Measurements from ENCODE around the gene KRTAP5-4. TPM values are rescaled to one million over a fixed set of nuclear protein-coding genes. Genes with fewer than 3 reads are reported as not detected.
"Not testable (repeated sequence)": the region's sequence is repeated elsewhere in the genome, so short reads cannot be mapped to it uniquely, and the experiment has no call there.

KRTAP5-4 gene
- total RNA-seq, 2 donors from 2014 or later = not detected

DNA sequence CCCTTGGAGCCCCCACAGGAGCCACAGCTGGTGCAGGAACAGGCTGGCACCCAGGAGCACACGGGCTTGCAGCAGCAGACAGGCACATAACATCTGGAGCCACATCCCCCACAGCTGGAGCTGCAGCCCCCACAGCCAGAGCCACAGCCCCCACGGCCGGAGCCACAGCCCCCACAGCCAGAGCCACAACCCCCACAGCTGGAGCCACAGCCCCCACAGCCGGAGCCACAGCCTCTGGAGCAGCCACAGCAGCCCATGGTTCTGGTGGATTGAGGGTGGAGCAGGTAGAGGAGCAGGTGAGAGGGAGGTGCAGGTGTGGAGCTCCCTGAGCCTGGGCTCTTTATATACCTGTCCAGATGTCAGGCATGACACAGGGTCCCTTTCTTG is 24.0 kb downstream of the KRTAP5-4 start, which contains the start of gene KRTAP5-2:
Gene KRTAP5-2, minus strand, starts transcription at position 301 of the 387 bp plus-strand sequence. Its CDS starts 44 bp downstream, at position 257.
- Histone ChIP-seq H3K27me3 (no peaks in the 10 kb centered on the region), H3K4me3 (no peak within 1 kb of the TSS)

DNA sequence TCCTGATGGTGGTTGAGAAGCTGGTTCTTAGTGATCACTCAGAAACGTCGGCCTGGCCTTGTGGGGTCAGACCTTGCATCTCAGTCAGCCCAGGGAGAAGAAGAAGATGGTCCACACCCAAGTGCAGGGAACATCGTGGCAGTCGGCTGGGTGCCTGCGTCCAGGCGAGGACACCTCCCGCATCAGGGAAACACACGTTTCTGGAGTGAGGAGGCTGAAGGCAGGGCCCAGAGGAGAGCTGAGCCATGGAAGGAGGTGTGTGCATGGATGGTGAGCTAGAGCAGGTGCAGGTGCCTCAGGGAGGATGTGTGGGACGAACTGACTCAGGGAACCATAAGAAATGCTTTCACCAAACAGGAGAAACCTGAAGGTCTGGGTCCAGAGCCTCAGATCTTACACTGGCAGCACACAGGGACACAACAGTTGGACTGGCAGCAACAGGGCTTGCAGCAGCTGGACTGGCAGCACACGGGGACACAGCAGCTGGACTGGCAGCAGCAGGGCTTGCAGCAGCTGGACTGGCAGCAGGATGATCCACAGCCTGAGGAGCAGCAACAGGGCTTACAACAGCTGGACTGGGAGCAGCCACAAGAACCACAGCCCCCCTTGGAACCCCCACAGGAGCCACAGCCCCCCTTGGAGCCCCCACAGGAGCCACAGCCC is 24.5 kb downstream of the KRTAP5-4 start:
- Histone ChIP-seq H3K4me1 (no peaks in the 10 kb centered on the region), H3K36me3 (no peaks in the 10 kb centered on the region), H3K9me3 (no peaks in the 10 kb centered on the region), H3K4me3 (no peak overlapping the region), H3K27me3 (no peaks in the 10 kb centered on the region), H3K27ac (no peak overlapping the region)
- TF ChIP-seq, protein P1, sequence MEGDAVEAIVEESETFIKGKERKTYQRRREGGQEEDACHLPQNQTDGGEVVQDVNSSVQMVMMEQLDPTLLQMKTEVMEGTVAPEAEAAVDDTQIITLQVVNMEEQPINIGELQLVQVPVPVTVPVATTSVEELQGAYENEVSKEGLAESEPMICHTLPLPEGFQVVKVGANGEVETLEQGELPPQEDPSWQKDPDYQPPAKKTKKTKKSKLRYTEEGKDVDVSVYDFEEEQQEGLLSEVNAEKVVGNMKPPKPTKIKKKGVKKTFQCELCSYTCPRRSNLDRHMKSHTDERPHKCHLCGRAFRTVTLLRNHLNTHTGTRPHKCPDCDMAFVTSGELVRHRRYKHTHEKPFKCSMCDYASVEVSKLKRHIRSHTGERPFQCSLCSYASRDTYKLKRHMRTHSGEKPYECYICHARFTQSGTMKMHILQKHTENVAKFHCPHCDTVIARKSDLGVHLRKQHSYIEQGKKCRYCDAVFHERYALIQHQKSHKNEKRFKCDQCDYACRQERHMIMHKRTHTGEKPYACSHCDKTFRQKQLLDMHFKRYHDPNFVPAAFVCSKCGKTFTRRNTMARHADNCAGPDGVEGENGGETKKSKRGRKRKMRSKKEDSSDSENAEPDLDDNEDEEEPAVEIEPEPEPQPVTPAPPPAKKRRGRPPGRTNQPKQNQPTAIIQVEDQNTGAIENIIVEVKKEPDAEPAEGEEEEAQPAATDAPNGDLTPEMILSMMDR (IDR thresholded peaks at IDR 0.05) = no peak
- no peak for DNase-seq (ENCODE audit: low spot score)

More for the DNA sequence above, 24.0 kb downstream of the KRTAP5-4 start, which contains the start of gene KRTAP5-2:
- DNase-seq (ENCODE audit: low spot score) = no peak
- TF ChIP-seq, protein P1 (IDR thresholded peaks at IDR 0.05) = no peak
- Histone ChIP-seq H3K4me1 (no peaks in the 10 kb centered on the region), H3K36me3 (no peaks in the 10 kb centered on the region), H3K9me3 (no peaks in the 10 kb centered on the region), H3K27ac (no peak within 1 kb of the TSS)

DNA sequence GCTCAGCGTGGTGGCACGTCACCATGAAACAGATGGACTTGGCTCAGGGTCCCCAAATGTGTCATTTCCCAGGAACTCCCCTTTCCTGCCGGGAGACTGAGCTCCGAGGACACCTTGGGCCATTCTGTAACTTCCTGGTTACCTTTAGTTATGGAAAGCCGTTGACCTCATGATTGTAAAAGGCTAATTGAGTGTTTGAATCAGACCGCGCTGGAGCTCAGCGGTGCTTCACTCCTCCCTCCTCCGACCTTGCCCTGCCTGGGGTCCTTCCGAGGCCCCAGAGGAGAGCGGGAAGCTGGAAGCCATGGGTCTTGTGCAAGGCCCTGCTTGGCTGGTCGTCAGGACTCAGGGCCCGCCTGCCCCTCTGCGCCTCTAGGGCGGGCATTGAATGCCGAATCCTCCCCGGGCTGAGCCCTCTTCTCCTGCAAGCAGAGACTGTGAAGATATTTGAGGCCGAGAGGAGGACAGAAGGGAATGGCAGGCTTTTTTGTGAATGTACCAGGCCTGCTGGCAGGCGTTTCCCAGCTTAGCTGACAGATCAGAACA is 25.3 kb downstream of the KRTAP5-4 start:
- not testable (repeated sequence) for H3K27me3 ChIP-seq; DNase-seq (ENCODE audit: low spot score); H3K9me3 ChIP-seq; H3K36me3 ChIP-seq; H3K4me1 ChIP-seq; H3K27ac ChIP-seq; H3K4me3 ChIP-seq

DNA sequence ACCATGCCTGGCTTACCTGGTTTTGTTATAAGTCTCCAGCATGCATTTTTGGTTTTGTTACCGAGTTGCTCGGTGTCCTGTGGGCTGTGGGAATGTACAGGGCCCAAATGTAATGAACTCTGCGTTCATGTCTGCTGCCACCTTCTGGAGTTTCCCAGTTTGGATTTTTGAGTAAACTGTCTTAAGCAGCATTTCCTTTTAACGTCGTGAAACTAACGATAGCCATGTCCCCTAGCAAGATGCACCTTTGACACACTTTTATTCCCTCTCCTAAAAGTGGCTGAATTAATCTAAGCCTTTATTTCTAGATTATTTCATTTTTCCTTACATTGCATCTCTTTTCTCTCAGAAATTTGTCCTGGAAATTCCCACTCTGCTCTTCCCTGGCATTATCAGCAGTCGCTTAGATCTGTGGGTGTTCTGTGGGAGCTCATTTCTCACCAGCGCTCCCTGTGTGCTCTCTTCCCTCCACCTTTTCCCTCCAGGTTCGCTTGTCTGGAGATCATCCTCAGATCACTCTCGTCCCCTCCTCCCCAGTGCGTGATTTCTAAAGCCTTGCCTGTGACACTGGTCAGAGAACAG is 25.9 kb downstream of the KRTAP5-4 start:
- not testable (repeated sequence) for H3K36me3 ChIP-seq; H3K27ac ChIP-seq; H3K4me3 ChIP-seq; DNase-seq (ENCODE audit: low spot score); H3K4me1 ChIP-seq; H3K9me3 ChIP-seq; H3K27me3 ChIP-seq

DNA sequence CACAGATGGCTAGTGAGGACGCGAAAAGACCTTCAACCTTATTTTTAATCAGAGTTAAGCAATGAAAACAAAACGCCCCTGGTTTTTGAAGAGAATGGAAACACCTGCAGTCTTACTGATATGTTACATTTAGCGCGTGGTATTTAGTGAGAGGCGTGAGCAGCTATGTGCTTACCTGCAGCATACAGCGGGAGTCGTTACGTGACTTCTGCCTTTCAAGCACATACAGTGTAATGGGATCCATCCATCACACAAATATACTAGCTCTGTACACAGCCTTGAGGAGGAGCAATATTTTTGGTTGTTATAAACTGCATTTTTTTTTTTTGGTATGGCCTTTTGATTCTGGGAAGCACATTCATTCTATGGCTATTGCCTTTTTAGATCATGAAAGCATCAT is 29.3 kb downstream of the KRTAP5-4 start:
- no peak for DNase-seq (ENCODE audit: low spot score)
- Histone ChIP-seq H3K36me3 (no peaks in the 10 kb centered on the region), H3K4me1 (peaks cover 0 to 5% of the 10 kb centered on the region in 2 donors), H3K4me3 (no peak overlapping the region), H3K9me3 (no peaks in the 10 kb centered on the region), H3K27me3 (no peaks in the 10 kb centered on the region), H3K27ac (no peak overlapping the region)
- TF ChIP-seq, protein P1 (IDR thresholded peaks at IDR 0.05) = no peak

DNA sequence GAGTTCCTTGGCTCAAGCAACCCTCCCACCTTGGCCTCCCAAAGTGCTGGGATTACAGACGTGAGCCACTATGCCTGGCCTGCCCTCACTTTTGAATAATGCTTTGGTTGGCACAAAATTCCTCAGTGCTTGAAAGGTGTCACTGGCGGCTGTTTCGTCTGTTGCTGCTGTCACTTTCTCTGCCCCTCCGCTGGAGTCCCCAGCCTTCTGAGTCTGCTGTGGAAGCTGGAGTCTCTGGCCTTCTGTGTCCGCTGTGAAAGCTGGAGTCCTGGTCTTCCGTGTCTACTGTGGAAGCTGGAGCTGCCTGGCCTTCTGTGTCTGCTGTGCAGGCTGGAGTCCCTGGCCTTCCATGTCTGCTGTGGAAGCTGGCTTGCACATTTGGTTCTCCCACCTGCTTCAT is 31.9 kb downstream of the KRTAP5-4 start:
- H3K9me3 ChIP-seq = no peaks in the 10 kb centered on the region
- TF ChIP-seq, protein P1 (IDR thresholded peaks at IDR 0.05) = no peak
- H3K36me3 ChIP-seq = no peaks in the 10 kb centered on the region
- no peak for DNase-seq (ENCODE audit: low spot score)
- H3K27ac ChIP-seq = no peak overlapping the region
- H3K4me1 ChIP-seq = peaks cover 0 to 5% of the 10 kb centered on the region in 2 donors
- H3K27me3 ChIP-seq = no peaks in the 10 kb centered on the region
- no peak overlapping the region for H3K4me3 ChIP-seq

DNA sequence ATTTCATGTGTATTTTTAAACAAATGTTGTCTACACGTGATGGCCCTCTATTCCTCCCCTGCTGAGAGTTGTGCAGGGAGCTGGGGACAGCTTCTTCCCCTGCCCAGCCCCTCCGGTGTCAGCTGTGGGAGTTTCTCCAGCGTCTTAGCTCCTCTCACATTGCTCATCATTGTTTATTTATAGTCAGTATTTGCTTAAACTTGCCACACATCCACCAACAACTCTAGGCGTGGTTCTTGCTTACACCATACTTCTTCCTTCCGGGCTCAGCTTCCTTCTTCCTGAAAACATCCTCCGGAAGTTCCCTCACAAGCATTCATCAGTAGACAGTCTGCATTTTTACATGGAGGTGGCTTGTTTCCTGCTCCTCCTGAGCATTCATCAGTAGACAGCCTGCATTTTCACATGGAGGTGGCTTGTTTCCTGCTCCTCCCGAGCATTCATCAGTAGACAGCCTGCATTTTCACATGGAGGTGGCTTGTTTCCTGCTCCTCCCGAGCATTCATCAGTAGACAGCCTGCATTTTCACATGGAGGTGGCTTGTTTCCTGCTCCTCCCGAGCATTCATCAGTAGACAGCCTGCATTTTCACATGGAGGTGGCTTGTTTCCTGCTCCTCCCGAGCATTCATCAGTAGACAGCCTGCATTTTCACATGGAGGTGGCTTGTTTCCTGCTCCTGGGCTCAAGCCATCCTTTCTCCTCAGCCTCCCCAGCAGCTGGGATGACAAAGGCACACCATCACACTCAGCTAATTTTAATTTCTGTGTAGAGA is 32.6 kb downstream of the KRTAP5-4 start:
- H3K36me3 ChIP-seq = not testable (repeated sequence)

More for the DNA sequence above, 32.6 kb downstream of the KRTAP5-4 start:
- not testable (repeated sequence) for DNase-seq (ENCODE audit: low spot score); H3K27ac ChIP-seq; H3K4me1 ChIP-seq; H3K27me3 ChIP-seq; H3K9me3 ChIP-seq; H3K4me3 ChIP-seq

All from right atrium auricular region (tissue), 2 donors.